CD4-positive, alpha-beta T cell treated with Interferon alpha-2 for 1 hour (primary cell): ENCODE data around the gene SNED1.

Experiments
- DNase-seq, 2 donors: peaks; one replicate each; pipeline ENCODE4 v3.0.0-alpha.2; 2020 to 2022

SNED1 gene

DNA sequence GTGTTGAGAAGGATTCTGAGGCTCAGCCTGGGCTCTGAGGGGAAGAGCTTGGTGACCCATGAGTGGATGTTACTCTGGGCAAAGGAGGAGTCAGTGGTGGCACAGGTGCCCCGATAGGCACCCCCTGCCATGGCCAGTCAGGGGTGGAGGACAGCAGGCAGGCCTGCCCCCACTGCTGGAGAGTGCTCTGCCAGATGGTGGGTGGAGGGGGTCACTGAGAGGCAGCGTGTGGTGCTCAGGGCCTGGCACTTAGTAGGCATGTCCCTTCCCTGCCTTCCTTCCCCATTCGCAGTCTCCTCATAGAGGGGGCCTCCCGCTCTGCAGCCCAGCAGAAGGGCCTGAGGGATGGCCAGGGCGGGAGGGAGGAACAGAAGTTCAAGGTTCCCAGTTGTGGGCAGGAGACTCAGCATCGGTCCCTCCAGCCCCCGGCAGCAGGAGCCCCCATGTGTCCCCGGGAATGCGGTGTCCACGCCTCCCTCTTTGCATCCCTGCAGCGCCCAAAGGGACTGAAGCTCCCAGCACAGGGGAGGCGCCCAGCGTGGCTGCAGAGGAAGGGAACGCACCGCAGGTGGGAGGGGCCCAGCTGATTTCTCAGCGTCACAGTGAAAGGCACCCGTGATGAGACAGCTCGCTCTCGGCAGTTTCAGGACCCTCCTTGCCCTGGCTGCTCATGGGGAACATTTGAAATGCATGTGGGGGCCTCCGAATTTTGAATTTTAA is 5.7 kb upstream of the SNED1 start:
- no peak for DNase-seq

DNA sequence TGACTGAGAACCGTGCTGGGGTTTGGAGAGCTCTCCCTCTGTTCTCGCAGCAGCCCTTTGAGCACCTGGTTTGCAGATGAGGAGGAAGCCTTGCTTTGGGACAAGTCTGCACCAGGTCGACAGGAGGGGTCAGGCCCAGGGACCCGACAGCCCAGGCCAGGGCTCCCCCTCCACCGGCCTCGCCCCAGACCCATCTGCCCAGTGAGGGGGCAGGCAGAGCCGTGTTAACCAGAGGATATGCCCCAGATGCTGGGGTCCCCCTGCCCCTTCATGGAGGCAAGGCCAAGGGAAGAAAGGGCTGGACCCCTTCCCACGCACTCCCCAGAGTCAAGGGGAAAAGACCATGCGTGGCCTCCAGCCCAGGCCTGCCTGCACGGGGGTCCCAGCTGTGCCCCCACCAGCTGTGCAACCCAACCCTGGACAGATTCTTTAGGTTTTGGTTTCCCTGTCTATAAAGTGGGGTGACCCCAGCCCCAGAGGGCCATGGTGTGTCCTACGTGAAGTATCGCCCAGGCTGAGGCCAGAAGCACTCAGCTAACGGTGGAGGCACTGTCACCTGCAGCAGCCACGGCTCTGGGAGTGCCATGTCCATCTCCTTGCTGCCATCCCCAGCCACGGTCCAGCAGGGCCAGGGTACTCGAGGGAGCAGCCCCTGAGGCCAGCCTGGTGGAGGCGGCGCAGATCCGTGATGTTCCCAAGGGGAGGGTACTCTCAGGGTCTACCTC is 4.8 kb upstream of the SNED1 start:
- DNase-seq = no peak

DNA sequence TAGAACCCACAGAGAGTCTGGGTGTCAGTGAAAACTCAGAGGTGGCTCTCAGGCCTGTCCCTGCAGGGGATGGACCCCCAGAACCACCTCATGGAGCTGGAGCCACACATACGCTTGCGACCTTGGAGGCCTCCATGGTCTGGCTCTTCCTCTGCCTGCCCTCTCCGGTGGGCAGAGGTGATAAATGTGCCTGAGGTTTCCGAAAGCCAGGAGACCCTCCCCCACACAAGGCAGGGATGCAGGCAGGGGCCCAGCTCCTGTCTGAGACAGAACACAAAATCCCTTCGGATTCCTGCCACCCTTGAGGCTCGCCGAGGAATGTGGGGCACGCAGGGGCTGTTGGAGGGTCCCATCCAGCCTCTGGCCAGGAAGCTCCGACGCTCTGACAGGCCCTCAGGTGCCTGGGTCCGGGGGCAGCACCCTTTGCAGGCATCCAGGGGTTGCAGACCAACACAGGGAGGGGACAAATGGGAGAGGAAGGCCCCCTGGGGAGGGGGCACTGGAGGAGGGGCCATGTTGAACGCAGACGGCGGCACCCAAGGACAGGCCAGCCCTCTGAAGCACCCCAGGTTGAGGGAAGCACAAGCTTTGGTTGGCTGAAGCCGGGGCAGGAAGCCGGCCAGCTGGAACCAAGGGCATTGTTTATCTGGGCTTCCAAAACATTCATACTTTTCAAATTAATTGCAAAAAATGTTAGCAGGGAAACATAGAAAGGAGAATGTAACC is 4.1 kb upstream of the SNED1 start:
- DNase-seq = no peak

DNA sequence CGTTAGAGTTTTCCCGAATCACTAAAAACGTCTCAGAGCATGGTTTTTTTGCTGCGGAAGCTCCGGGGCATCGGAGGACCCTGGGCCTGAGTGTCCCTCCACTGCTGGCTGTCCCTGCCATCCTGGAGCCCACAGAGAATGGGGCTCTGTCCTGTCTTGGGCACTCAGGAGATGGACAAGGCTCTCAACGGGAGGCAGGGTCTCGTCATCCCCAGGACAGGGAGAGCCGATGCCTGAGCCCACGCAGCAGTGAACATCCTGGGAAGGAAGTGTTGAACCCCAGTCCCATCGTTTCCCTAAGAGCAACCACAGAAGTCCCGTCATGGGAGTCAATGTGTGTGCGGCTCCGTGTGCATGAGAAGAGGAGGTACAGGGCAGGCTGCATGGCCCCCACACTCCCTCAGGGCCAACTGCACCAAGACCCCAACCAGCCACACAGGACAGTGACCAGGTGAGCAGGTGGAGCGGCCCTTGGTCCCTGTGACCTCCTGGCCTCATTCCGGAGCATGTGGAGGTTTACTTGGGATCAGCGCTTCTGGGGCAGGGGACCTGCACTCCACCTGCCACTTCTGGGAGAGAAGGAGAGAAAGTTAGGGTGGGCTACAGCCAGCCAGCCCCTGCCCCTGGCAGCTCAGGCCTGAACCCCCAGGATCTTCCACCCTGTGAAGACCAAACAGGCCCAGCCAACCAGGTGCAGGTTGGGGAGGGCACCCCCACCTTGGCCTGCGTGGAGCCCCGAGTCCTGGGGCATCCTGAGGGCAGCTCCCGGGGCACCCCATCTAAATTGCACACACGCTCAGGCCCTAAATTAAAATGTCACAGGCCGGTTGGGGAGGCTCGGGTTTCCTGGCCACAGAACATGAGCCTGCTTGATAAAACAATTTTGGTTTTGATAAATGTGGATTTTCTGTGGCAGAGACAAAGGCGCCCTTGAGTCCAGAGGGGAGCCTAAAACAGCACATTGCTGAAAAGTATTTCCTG is 3.1 kb upstream of the SNED1 start:
- no peak for DNase-seq

DNA sequence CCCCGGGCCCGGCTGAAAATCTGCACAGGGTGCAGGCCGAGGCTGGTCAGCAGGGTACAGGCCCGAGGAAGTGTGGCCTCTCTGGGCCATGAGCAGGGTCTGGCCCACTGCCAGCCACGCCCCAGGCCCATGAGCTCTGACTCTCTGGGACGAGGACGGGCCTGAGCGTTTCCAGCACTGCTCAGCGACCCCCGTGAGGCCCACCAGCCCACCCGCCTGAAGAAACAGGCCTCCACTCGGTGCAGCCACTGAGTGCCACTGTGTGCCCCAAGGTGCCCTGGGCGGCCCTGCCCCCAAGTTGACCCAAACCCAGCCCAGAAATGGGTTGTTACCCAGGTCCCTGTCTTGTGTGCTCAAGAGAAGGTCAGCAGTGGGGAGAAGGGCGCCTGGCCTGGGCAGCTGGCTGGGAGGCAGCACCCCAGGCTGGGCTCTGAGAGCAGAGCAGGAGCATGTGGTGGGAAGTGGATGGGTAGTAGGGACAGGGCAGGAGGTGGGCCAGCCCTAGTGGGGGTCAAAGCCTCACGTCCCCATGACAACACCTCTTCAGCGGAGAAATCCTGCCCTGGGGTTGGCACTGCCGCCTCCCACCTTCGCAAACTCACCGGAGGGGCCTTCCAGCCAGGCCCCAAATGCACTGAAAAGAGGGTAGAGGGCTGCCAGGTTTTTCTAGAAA is 2.1 kb upstream of the SNED1 start:
- DNase-seq = no peak

DNA sequence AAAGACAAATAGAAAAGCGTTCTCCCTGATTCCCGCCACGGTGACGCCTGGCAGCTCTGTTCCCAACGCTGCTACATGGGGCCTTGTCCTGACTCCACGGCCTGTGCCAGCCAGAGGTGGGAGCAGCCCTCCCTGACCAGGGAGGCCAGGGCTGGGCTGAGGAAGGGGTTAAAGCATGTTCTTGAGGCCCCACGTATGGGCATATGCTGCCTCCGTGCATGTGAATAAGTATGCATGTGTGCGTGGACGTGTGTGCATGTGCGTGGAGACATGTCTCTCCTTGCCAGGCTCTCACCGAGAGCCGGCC is 1.6 kb upstream of the SNED1 start:
- DNase-seq = no peak

DNA sequence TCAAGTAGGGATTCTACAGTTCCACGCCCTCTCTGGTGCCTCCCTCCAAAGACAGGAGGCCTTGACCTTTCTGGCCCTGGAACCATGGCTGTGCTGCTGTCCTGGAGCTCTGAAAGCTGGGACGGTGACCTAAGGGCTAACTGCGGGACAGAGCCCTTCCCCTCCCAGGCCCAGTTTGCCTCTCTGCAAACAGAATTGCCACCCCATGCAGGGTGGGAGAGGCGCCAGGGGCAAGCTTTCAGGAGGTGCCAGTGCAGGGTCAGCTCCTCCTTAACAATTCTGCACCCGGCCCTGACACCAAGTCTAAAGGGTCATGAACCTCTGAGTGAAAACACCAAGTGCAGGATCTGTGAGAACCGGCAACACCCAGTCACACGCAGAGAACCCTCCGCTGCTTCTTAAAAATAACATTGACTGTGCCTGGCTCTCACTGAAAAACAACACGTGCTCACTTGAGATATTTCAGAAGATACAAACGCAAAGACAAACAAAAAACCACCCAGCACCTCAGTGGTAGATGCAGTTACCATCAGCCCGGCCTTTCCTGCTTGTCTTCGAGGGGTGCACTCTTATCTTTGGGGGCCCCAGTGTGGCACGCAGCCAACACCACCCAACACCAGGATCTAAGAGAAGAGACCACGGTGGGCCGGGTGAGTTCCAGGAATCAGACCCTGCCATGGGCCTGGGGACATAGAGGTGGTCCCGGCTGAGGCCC is 1.1 kb upstream of the SNED1 start:
- DNase-seq = no peak

DNA sequence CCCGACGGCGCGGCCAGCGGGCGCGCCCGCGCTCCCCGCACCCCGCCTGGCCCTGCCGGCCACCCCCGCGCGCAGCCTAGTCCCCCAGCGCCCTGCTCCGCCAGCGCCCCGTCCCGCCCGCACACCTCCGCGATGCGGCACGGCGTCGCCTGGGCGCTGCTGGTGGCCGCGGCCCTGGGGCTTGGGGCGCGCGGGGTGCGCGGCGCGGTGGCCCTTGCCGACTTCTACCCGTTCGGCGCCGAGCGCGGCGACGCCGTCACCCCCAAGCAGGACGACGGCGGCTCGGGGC is 232 bp downstream of the SNED1 start:
- DNase-seq = no peak

DNA sequence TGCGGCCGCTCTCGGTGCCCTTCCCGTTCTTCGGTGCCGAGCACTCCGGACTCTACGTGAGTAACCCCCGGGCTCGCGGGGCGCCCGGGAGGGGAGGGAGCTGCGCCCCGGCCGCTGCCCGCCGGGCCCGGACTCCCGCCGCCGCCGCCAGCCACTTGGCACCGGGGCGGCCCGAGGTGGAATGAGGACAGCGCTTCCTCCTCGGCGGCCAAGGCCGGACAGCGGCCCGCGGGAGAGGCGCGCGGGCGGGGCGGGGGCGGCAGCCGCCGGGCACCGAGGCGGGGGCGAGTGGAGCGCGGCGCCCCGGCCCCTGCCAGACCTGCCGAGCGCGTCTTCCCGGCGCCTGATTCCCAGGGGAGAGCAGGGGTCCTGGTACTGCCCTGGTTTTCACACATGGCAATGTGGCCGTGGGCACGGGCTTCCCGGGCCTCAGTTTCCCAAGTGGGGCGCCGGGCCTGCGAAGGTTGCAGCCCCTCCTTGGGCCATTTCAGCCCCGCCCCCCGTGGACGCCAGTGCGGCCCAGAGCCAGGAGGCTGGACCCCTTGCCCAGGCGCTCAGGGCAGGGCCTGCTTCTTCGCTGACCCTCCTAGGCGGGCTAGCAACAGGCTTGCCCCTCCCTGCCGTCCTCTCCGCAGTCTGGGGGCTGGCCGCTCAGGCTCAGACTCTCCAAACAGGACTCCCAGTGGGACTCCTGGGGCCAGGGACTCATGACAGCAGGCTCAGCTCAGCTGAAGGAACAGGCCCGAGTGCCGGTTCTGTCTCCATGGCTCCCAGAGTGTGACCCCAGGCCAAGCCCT is 775 bp downstream of the SNED1 start:
- no peak for DNase-seq

DNA sequence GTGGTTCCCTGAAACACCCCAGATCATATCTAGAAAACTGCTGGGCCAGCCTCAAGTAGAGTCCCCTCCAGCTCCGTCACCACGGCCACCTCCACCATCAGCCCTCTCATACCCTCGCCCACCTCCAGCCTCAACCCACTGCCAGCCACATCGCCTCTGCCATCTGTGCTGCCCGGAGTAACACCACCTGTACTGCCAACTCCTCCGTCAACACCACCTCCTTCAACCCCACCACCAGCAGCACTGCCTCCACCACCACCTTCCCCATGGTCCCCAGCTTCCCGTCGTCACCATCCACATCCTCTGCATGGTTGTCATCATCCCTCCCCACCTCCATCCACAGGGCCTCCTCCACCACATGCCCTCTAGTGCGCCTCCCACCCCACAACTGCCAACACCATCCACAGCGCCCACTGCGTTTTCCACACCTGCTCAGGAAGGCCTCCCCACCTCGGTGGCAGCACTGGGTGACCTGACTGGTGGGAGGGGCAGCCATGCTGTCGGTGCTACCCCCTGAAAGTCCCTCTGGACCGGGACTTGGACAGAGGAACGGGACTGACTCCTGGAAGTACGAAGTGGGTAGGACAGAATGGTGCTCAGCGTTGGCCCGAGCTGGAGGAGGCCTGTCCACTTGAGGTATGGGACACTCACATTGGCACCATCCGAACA is 1.6 kb downstream of the SNED1 start:
- no peak for DNase-seq

DNA sequence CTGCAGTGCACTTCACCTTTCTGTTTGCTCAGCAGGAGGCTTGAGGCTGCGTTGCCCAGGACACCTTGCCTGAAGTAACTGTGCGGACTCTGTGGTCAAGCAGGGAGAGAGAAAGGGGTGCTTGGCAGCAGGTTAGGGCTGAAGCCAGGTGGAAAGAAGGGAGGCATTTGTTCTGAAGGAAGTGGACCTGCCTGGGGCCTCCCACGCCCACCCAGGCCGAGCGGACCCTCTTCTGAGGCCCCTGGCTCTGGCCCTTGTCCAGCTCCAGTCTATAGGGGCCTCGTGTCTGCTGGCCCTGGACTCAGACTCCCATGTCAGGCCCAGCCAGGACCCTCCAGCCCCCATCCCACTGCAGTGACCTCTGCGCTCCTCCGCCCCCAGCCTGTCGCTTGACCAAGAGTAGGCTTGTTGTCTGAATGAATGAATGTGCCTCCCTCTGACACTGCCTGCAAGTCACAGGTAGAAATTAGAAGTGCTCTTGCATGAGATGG is 2.5 kb downstream of the SNED1 start:
- DNase-seq = no peak

DNA sequence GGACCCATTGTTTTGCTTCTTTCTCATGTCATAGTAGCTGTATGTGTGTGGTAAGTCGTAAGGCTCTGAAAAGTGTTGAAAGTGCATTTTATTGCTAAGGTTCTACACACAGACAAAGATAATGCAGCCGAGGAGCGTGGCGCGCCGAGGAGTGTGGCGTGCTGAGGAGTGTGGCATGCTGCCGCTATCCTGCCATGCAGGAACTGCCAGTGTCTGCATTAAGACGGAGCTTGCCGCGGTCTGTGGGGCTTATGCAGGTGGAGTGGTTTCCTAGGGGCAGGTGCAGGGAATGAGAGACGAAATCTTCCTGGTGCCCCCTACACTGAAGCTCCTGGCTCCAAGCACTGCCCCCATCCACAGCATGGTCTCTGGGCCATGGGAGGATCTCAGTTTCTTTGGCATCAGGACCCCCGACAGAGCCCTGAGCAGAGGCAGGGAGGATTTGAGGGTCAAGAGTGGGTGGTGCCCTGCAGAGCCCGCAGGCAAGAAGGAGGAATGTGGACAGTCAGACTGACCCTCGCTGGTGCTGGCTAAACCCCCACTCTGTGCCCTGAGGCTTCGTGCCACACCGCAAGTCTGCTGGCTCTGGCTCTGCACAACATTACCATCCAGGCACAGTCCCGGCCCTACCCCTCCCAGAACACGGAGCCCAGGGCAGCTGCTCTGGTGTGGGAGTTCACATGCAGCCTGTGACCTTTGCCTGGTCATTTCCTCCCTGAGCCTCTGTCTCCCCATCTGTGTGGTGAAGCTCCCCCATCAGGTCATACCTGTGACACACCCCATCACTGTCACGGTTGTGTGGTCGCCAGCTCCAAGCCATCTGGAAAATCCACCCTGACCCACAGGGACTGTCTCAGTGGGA is 3.2 kb downstream of the SNED1 start:
- DNase-seq = no peak

DNA sequence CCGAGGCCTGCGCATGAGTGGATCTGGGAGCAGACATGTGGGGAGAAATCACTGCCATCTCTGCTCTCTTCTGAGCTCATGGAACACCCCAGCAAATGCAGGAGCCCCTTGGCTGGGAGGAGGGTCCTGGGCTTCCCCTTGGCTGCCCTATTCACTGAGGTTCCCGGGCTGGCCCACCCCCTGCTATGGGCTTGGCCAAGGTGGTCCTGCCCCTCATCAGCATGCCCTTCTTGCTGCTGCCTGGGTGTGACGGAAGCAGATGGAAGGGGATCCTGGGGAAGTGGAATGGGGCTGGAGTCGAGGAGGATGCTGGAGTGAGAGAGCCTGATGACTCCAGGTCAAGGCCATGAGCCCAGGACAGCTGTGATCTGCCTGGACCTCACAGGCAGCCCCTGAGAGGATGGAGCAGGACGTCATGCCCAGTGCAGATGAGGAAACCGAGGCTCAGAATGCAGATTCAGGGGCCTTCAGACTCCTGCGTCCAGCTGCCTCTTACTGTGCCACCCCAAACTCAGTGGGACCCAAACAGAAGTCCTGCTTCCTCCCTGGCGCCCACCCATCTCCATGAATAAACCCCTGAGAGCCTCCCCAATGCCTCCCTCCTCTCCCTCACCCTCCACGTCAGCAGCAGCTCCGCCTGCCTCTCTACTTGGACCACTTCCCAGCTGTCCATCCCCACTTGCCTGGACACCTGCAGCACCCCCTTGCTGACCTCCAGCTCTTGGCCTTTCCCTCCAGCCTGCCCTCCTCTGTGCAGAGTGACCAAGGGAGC is 4.0 kb downstream of the SNED1 start:
- no peak for DNase-seq

DNA sequence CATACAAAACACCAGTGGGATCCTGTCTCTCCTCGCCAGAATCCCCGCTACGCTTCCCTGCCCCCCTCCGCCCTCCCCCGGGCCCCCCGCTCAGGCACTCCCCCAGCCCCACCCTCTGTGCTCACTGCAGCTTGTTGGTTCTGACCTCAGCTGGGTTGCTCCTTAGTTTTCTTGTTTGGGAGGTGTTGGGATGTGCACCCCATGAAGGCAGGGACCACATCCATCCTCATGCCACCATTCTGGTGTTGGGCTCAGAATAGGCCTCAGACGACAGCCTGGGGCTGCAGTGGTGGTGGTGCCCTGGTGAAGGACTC is 4.6 kb downstream of the SNED1 start:
- no peak for DNase-seq

DNA sequence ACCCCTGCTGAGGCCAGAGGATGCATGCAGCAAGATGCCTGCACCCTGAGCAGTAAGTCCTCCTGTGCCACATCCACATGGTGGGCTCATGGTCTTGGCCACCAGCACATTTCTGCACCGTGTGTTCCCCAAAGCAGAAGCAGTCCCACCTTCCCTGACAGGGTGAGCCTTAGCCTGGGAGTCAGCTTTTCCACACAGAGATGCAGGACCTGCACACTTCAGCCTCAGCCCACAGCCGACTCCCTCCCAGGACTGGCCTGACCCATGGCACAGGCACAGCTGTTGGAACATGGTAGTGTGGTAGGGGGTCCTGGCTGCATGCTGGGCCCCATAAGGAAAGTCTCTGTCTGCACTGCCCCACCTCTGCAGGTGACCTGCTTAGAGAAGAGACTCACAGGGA is 5.0 kb downstream of the SNED1 start:
- DNase-seq = no peak

DNA sequence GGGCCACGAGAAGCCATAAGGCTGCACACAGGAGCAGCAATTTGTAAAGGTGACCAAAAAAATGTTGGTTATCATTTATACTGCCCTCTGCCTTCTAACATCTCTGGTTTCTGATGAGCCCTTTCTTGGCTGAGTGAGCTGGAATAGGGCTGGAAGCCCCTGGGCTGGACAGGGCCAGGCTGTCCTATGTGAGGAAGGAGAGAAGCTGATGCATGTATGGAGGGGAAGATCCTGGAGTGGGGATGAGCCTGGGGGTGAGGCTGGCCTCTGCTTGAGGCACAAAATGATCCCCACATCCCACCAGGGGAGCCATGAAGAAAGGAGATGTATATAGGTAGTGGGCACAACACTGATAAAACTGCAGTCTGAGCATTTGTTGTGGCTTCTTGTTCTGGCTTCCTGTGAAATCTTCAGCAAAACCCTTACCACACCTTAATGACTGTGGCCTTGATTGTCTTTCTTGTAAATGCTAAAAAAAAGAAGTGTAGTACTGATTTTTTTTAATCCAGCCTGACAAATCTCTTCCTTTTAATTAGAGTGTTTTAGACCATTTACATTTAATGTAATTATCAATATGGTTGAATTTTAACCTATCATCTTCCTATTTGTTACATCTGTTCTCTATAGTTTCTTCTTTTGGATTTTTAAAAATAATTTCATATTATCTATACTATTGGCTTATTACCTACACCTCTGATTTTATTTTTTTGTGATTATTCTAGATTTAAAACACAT is 5.6 kb downstream of the SNED1 start:
- DNase-seq = no peak

DNA sequence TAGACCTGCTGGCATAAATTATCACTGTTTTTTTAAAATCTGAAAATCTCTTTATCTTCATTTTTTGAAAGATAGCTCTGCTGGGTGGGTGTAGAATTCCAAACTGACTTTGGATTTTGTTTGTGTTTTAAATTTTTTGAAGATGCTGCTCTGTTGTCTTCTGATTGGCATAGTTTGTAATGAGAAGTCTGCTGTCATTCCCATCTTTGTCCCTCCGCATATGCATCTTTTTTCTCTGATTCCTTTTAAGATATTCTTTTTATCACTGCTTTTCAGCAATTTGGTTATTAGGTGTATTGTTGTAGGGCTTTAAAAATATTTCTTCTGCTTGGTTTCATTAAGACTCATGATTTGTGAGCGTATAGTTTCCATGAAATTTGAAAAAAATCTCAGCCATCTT is 7.2 kb downstream of the SNED1 start:
- DNase-seq = no peak

DNA sequence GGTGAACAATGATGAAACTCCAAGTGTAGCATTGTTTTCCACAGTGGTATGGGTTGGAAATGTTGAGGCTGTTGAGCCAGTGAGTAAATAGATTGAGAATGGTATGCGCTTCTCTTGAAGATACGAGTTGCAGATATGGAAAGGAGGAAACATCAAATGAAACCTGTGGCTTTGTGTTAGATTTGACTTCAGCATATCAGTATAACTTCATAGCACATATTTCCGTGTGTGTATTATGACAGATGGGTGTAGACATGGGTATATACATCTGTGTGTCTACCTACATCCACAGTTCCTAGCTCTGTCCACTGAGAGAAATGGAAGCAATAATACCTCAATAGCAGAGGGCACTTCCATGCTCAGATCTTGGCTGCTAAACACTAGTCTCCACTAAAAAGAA is 8.0 kb downstream of the SNED1 start:
- DNase-seq = no peak
